CD4-positive, alpha-beta T cell treated with Interleukin-21 for 1 hour (primary cell): ENCODE measurements around the gene MAP3K7CL.
A peak's percentile ranks its signal among the peaks of the same experiment; 100 is the strongest.

Experiments used
- DNase-seq: peaks from one replicate; pipeline ENCODE4 v3.0.0-alpha.2; 2020

The MAP3K7CL gene

GRCh38 chr21:29196670-29197191, 66.3 kb downstream of the MAP3K7CL start:
- DNase-seq, result peak; percentile 12

GRCh38 chr21:29201186-29201585, 70.7 kb downstream of the MAP3K7CL start:
- DNase-seq, result no peak

- DNase-seq, result no peak
Observed at GRCh38 chr21:29205009-29205408, 74.6 kb downstream of the MAP3K7CL start.

DNA sequence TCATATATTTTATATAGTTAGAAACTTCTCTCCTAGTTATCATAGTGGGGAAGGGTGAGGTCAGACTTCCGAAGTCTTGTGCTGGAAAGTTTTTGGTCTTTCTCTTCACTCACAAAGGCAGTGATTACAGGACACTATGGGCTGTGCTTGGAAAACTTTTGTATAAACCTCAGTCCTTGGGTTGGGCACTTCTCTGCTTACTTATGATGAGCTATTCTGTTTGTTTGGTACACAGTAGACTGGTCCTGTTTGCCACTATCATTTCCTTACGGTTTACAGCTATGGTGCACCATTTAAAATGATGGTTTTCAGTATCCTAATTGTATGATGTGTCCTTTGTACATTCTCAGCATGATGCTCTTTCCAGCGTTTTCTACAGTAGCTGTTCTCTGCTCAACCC, 75.5 kb downstream of the MAP3K7CL start:
- DNase-seq, result no peak

DNA sequence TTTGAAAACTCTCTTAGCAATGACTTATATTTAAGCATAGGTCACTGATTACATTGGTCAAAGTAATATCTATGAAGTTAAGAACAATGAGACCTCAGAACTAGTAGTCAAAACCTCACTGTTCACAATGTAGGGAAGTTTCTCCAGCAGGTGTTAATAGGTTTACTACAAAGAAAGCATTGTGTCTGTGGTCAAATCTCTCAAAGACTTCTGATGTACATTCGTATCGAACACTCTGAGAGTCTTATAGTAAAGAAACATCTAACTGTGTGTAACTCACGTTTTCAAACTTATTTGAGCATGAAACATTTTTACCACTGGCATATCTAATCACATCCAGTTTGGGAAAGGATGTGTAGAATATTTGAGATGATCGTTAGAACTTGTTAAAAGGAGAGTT, 76.0 kb downstream of the MAP3K7CL start:
- DNase-seq, result no peak

DNA sequence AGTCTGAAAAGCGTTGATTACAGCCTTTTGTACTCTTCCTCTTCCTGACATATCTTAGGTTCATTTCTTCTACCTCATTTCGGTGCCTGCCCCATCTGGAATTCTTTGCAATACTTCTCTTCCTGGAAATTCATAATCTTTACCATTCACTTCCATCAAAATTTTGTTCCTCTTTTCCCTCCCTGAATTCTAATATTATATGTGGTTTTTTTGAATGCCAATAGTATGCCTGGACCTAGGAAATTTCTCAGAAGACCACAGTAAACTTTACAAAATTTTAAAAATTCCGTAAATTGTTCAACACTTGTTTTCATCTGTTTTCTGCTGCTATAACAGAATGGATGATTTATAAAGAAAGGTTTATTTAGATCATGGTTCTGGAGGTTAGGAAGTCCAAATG, 76.8 kb downstream of the MAP3K7CL start:
- DNase-seq, result no peak

DNA sequence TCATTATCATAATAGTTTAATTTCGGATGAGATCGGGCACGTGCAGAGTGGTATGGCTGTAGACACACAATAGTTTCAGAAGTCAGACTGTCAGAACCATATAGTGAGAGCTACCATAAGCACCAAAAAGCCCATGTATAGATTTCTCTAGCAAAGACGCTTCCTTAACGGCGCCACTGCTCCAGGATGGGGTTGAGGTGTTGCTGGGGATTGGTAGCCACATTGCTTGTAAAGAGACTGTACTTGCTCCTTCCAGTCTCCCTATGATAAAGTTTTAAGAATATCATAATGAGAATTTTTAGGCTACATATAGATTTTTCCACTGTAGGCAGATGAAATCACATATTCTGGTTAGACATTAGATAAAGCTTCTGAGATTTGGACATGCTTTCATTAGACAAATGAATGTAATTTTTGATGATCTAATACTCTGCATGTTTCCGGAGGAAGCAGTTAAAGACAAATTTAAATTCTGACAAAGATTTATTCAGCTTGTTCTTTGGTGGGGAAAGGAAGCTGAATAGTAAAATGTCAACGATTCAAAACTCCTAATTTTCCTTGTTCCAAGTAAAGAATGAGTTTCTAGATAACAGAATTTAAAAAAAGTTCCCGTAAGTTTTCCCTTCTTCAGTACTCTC, 77.7 kb downstream of the MAP3K7CL start:
- no peak for DNase-seq

DNA sequence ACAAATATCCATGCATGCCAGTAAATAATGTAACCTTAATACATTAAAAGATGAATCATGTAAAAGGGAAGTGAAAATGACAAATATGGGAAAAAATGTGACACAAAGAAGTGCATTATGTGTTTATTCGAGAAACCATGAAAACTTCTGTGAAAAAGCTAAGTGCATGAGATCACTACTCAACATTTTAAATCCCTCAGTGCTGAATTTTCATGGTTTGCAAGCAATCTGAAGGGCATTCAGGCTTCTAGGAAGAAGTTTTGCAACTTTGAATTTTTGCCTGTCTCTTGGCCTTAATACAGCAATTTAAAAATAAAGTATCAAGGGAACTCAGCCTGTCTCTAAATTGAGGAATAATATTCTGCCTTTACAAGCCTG, 78.2 kb downstream of the MAP3K7CL start:
- DNase-seq, result no peak

DNA sequence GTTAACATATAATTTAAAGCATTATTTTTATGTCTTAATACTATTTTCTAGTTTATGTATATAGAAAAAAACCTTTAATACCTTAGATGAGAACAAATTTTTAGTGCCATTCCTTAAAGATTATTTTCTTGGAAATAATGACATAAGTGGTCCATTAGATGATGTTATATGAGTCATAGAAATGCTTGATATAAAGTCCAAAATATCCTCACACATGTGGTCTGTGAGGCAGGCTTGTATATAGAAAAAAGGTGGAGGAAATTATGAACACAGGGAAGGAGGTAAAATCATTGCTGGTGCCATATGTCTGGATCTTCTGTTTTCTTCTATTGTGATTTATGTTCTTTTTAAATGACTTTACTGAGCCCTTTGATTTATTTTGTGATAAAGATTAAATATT, 79.3 kb downstream of the MAP3K7CL start:
- no peak for DNase-seq

DNA sequence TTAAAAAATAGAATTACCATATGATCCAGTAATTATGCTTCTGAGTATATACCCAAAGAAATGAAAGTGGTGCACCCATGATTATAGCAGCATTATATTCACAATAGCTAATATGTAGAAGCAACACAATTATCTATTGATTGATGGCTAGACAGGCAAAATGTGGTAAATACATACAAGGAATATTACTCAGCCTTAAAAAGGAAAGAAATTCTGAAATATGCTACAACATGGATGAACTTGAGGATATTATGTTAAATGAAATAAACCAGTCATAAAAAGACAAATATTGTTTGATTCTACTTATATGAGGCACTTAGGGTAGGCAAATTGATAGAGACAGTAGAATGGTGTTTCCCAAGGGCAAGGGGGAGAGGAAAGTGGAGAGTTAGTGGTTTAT, 80.8 kb downstream of the MAP3K7CL start:
- no peak for DNase-seq

GRCh38 chr21:29212446-29212845, 82.0 kb downstream of the MAP3K7CL start:
- no peak for DNase-seq

DNA sequence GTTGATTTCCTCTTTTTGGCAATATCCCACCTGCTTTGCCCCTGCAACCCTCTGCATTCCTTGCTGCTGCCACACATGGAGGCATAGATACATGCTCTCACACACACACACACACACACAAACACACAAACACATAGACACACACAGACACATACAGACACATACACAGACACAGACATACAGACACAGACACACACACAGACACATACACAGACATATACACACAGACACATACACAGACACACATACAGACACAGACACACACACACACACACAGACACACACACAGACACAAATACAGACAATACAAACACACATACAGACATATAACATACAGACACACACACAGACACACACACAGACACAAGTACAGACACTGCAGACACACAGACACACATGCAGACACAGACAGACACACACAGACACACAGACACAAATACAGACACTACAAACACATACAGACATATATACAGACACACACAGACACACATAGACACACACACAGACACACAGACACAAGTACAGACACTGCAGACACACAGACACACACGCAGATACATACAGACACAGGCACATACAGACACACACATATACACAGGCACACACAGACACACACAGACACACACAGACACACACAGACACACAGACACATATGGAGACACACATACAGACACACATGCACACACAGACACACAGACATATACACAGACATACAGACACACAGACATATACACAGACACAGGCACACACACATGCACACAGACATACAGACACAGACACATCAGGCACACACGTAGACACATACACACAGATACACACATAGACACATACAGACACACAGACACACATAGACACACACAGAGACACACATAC, 83.3 kb downstream of the MAP3K7CL start:
- no peak for DNase-seq

- DNase-seq, result no peak
Observed at GRCh38 chr21:29215709-29216108, 85.3 kb downstream of the MAP3K7CL start.

DNA sequence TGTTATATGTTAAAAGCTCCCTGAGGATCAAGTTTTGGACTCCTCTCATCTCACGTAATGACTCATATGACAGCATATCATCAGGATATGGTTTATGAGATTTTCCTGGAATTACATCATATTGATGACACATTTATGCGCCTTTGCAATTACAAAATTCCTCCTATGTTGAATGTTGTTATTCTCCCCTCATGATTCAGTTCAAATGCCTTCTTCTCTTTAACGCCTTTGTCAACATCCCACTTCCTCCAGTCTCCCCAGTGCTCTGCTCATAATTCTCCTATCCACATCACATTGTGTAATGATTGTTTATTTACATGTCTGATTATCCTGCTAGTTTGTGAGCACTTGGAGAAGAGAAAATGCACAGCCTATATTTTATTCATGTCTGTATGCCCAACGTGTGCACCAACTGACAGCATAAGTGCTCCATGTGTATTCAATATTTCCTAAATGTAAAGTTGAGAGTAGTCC, 87.4 kb downstream of the MAP3K7CL start:
- no peak for DNase-seq

- DNase-seq, result no peak
Observed at GRCh38 chr21:29218749-29219148, 88.3 kb downstream of the MAP3K7CL start.

- no peak for DNase-seq
Observed at GRCh38 chr21:29219165-29219770, 88.8 kb downstream of the MAP3K7CL start.

DNA sequence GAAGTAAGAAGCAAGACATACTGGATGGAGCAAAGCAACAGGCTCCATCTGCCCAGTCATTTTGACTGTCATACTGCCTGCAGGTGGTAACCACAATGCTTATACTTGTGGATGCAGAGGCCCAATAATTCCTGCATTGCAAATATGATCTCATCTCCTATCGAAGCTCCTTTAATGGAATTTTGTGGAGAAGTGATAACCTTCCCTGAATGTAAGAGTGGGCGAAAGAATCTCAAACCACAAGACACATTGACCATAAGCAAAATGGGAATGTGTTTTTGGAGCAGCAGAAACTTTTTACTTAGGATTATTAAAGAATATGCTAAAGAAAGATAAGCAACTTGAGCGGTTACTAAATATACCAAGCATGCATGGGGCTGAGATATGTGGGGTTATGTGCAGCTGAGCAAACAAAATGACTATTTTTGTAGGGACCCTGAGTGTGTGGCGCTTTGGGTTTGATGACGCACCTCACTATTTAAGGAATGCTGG, 90.9 kb downstream of the MAP3K7CL start:
- DNase-seq, result no peak

DNA sequence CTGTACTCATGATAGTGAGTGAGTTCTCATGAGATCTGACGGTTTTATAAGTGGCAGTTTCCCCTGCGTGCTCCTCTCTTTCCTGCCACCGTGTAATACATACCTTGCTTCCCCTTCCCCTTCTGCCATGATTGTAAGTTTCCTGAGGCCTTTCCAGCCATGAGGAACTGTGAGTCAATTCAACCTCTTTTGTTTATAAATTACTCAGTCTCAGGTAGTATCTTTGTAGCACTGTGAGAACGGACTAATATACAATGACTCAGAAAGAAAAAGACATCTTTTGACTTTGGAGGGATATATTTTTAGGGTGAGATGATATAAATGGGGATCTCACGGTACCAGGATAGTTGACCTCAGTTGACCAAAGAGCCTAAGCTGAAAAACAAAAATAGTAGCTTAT, 93.6 kb downstream of the MAP3K7CL start:
- no peak for DNase-seq
